GM19468 (cell line): ENCODE data around the gene FAM168A.

Experiments used
- ATAC-seq: cut with Tn5 transposase; IDR thresholded peaks from one replicate; pipeline ENCODE4 v1.9.1; 2021; ENCODE audit warnings: mild to moderate bottlenecking, moderate library complexity, moderate number of reproducible peaks; ENCODE audit not compliant: unreplicated experiment; ENCODE audit errors: extremely low read depth

The FAM168A gene

DNA sequence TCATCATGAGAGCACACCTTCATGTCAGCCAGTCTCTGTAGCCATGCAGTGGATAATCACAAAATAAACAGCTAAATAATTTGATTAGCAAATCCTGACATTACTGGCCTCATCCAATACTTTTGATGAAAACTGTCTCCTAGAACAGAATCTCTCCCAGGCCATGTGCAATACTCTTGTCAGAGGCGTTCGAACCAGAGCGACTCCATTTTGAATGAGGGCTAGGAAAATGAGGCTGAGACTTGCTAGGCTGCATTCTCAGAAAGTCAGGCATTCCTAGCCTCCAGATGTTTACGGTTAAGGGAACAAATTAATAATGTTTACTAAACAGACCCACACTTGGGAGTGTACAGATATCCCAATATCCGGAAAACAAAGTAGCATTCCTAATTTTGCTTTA lies 69.9 kb downstream of the FAM168A start:
- ATAC-seq: no peak

DNA sequence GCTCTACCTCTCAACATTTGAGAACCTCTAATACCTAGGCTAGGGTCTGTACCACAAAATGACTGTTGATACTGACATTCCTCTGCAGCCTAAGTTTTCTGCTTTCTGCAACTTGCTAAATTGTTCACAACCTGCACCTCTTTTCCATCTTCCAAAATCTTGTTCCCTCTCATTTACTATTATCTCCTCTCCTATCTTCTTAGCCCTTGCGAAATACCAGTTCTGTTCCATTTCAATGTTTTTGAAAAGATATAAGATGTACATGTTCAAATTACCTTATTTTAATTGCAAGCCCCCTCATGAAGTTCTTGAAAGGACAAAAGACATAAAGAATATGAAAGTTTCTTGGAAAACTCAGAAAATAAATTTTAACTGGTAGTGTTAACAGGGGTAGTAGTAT lies 72.3 kb downstream of the FAM168A start:
- ATAC-seq: no peak

GRCh38 chr11:73524774-73525173 lies 73.1 kb downstream of the FAM168A start:
- no peak for ATAC-seq

DNA sequence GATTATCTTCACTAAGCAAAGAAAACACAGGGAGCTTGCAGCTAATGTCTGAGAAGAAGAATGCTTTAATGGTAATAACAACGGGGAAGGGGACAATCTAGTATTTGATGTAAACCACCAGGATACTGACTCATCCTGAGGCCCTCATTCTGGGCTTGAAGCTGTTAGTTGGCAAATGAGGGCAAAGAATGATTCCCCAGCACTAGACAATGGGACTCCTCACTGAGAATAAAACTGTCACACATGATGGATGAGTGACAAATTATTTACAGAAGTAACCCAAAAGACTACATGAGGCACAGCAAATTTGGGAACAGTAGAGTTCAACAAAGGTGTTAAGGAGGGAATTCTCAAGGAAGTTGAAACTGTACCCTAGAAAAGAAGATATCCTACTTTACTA lies 76.3 kb downstream of the FAM168A start:
- no peak for ATAC-seq

- ATAC-seq: no peak
Observed at GRCh38 chr11:73520353-73521061, 77.4 kb downstream of the FAM168A start.

GRCh38 chr11:73519266-73519665 lies 78.6 kb downstream of the FAM168A start:
- no peak for ATAC-seq

DNA sequence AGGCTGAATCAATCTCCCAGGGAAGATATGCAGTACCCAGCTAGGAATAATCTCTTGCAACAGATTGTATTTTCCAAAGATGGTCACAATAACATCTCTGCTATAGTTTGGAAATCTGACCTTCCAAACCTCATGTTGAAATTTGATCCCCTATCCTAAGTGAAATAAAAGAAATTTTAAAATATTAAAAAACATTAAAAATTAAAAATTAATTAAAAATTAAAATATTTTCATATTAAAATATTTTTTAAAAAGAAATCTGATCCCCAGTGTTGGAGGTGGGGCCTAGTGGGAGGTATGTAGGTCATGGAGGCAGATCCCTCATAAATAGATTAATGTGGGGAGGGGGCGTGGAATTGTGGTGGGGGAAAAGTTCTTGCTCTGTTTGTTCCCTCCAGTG lies 79.7 kb downstream of the FAM168A start:
- no peak for ATAC-seq

- ATAC-seq: no peak
Observed at GRCh38 chr11:73516080-73516479, 81.8 kb downstream of the FAM168A start.

- ATAC-seq: no peak
Observed at GRCh38 chr11:73513707-73514106, 84.2 kb downstream of the FAM168A start.

DNA sequence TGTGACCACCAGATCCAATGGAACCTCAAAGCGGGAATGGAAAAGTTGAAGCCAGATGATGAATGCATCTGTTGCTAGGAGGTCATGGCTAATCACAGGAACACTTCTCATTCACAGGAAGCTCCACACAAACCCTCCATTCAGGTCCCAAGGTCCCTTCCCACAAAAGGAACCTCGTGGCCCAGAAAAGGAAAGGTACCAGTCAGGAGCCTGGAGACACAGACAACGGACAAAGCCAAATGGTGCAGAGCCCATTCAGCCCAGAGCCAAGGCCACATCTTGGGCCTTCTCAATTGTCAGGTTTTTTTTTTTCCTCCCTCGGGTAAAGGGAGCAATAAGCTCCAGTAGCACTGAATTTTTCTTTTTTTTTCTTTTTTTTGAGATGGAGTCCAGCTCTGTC lies 87.0 kb downstream of the FAM168A start:
- no peak for ATAC-seq

- no peak for ATAC-seq
Observed at GRCh38 chr11:73510106-73510505, 87.8 kb downstream of the FAM168A start.

DNA sequence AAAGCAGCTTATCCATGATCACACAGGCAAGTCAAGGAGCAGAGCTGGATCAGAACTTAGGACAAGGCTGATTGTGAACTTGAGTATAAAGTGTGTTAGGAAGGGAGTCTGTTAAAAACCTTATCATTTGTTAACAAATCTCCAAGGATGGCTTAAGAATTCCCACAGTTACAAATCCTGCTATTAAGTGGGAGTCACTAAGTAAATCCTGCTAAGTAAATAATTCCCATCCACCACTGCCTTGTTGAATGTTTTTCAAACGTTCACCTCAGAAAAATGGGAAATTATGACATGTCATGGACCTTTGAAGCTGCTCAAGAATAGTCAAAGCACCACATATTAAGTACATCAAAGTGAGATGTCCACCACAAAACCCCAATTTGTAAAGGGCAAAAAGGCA lies 88.7 kb downstream of the FAM168A start:
- no peak for ATAC-seq

DNA sequence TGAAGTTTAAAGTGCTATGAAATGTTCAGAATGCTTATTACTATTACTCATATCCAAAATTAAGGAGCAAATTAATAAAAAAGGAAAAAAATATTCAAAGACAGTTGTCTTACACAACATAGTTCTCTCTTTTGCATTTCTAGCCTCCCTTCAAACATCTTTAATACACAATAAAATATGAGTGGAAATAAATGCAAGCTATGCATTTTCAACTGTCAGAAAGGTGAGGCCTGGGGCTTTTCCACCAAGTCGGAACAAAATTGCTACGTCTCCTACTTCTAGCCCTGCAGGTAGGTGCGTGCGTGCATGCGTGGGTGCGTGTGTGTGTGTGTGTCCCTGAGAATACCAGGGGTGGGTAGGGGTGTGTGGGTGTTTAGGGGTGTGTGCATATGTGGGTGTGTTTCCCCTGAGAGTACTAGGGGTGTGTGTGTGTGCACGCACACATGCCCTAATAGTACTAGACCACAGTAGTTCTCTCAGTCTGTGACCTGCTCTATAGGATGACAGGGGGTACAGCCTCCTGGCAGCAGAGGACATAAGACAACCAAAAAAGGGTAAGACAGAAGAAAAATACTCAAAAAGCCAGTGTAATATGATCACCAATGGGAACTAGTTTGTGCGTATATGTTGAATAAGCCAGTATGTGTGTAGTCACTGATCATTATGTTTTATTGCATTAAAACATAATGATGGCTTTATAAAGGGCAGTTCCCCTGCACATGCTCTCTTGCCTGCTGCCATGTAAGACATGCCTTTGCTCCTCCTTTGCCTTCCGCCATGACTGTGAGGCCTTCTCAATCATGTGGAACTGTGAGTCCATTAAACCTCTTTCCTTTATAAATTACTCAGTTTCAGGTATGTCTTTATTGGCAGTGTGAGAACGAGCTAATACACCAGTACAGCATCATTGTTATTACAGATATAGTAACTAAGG lies 89.4 kb downstream of the FAM168A start:
- ATAC-seq: no peak

DNA sequence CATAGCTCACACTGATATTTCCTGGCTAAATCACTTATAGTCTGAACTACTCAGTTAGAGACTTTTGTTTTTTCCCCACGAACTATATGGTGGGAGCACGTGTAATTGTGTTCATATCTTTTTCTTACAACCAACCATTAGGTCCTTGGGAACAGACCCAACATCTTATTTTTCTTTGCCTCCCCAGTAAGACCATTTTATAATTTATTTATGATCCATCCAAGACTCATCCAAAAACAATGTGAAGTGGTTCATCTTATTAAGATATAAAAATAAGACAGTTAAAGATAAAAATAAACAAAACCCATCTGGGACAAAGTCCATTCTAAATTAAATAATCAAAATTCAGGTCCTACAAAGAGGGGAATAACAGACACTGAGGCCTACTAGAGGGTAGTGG lies 90.8 kb downstream of the FAM168A start:
- no peak for ATAC-seq

- ATAC-seq: no peak
Observed at GRCh38 chr11:73506038-73506437, 91.9 kb downstream of the FAM168A start.

GRCh38 chr11:73498343-73498742 lies 99.6 kb downstream of the FAM168A start:
- ATAC-seq: no peak

- no peak for ATAC-seq
Observed at GRCh38 chr11:73496134-73496533, 101.8 kb downstream of the FAM168A start.

- no peak for ATAC-seq
Observed at GRCh38 chr11:73495731-73496130, 102.2 kb downstream of the FAM168A start.

DNA sequence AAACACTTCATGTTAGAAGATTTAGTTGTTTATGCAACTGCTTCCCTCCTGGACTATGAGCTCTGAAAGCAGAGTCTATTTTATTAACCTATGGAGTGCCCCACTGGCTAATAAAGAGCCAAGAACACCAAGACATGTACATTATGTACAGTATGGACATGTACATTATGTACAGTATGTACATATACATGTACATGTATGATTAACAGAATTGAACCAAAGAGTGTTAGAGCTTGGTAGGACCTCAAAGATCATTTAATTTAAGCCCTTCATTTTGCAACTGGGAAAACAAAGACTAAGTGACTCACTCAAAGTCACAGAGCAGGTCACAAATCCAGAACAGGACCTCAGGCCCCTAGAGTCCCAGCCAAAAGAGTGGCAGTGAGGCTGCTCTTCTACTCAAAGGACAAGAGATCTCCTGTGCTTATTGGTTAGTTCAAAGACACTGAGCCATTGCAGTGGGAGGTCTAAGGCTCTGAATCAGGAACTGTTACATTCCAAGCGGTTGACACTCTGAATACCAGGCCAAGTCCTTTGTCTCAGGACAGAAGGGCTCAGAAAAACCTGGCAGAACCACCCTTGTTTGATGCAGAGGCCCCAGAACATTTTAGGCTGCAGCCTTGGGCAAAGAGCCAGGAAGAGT lies 103.8 kb downstream of the FAM168A start:
- ATAC-seq: no peak

DNA sequence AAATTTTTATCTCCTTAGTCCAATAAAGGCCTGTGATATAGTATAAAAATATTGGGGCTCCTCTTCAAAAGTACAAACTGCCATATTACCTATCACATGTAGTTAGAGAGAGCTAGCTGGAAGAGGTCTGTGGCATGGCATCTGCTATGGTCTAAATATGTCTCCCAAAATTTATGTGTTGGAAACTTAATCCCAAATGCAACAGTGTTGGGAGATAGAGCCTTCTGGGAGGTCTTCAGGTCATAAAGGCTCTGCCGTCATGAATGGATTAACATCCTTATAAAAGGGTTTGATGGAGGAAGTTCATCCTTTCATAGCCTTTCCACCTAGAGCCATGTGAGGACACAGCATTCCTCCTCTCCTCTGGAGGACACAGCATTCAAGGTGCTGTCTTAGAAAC lies 116.3 kb downstream of the FAM168A start:
- ATAC-seq: no peak

GRCh38 chr11:73480677-73481076 lies 117.2 kb downstream of the FAM168A start:
- no peak for ATAC-seq
